ENCODE data around the gene FBXO39.

DNA sequence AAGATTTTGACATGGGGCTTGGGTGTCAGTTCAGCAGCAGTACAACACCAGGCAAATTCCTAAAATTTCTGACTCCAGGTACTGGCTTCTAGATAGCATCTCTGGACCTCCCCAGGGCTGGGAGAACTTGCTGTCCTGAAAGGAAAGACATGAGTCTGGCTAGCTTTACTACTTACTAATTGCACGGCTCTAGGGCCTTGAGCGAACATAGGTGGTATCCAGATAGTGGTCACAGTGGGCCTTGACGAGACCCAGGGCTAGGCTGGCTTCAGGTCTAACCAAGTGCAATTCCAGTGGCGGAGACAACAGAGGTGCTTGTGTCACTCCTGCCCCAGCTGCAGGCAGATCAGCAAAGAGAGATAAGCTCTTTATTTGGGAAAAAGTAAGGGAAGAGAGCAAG lies 46.5 kb upstream of the FBXO39 start:
- TF ChIP-seq, protein P1, sequence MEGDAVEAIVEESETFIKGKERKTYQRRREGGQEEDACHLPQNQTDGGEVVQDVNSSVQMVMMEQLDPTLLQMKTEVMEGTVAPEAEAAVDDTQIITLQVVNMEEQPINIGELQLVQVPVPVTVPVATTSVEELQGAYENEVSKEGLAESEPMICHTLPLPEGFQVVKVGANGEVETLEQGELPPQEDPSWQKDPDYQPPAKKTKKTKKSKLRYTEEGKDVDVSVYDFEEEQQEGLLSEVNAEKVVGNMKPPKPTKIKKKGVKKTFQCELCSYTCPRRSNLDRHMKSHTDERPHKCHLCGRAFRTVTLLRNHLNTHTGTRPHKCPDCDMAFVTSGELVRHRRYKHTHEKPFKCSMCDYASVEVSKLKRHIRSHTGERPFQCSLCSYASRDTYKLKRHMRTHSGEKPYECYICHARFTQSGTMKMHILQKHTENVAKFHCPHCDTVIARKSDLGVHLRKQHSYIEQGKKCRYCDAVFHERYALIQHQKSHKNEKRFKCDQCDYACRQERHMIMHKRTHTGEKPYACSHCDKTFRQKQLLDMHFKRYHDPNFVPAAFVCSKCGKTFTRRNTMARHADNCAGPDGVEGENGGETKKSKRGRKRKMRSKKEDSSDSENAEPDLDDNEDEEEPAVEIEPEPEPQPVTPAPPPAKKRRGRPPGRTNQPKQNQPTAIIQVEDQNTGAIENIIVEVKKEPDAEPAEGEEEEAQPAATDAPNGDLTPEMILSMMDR (IDR thresholded peaks at IDR 0.05; ENCODE audit: low read depth, low read length): no peak
- TF ChIP-seq EZH2phosphoT487 (IDR thresholded peaks at IDR 0.05; ENCODE audit: low read depth): no peak

Data from OCI-LY3 (cell line).